ENCODE results near the gene LCN9. TPM values are rescaled to one million over a fixed set of nuclear protein-coding genes. Genes with fewer than 3 reads are reported as not detected.

LCN9 gene
- total RNA-seq, 1 donor from 2014 or later, result not detected

DNA sequence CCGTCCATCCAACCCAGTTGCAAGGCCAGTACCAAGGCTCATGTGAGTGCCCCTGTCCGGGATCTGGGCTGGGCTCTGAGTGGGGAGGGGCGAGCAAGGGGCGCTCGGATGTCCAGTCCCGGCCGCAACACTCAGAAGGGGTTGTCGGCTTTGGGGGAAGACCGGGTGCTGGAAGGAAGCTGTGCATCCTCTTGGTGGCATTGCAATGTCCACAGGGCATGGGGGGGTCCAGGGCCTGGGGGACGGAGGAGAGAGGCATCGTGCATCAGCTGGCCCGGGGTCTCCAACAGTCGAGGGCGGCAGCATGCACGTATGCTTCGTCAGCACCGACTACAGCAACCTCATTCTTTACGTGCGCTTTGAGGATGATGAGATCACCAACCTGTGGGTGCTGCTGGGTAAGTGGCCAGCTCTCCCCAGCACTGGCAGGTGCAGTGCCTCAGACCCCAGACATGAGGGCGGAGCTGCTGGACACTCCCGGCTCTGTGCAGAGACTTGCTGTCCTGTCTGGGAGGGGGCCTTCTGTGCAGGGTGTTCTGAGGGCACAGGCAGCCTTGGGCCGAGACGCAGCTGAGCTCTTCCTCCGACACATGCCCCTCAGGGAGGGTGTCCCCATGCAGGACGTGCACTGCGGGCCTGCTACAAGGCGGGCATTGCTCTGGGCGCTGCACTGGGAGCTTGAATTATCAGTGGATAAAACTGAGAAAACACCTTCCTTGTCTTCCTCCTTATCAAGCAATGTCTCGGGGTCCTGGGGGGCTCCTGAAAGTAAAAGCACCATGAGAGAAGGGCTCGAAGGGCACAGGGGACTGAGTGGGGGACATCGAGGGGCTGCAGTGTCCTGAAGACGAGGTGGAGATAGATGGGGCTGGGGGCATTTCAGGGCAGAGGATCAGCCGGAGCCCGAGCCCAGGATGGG, 46.2 kb upstream of the LCN9 start:
- Mint-ChIP-seq H3K4me1 (ENCODE audit: low read depth, unreplicated experiment) (no peaks in the 10 kb centered on the region), H3K27me3 (ENCODE audit: unreplicated experiment) (peaks cover 2% of the 10 kb centered on the region), H3K27ac (ENCODE audit: unreplicated experiment) (no peak overlapping the region), H3K9me3 (ENCODE audit: unreplicated experiment) (peaks cover 2% of the 10 kb centered on the region), H3K36me3 (ENCODE audit: unreplicated experiment) (peaks cover under 1% of the 10 kb centered on the region), H3K4me3 (ENCODE audit: unreplicated experiment) (no peak overlapping the region)
- TF ChIP-seq, protein P1, sequence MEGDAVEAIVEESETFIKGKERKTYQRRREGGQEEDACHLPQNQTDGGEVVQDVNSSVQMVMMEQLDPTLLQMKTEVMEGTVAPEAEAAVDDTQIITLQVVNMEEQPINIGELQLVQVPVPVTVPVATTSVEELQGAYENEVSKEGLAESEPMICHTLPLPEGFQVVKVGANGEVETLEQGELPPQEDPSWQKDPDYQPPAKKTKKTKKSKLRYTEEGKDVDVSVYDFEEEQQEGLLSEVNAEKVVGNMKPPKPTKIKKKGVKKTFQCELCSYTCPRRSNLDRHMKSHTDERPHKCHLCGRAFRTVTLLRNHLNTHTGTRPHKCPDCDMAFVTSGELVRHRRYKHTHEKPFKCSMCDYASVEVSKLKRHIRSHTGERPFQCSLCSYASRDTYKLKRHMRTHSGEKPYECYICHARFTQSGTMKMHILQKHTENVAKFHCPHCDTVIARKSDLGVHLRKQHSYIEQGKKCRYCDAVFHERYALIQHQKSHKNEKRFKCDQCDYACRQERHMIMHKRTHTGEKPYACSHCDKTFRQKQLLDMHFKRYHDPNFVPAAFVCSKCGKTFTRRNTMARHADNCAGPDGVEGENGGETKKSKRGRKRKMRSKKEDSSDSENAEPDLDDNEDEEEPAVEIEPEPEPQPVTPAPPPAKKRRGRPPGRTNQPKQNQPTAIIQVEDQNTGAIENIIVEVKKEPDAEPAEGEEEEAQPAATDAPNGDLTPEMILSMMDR (IDR thresholded peaks at IDR 0.05; ENCODE audit: partially characterized antibody, unreplicated experiment), result no peak
- DNase-seq, result no peak

DNA sequence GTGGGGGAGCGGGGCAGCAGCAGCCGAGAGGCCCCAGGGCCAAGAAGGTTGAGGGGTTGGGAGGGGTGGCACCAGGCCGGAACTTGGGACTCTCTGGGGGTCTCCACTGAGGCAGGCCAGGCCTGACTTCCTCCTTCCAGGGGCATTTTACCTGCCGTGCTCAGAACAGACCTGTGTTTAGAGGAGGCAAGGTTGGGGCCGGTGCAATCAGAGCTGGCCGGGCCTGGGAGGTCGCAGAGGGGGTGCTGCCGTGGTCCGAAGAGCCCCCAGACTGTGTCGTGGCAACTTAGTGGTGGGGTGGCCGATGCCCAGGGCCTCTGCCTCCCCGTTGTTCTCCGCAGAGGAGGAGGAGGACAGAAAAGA, 45.6 kb upstream of the LCN9 start:
- Mint-ChIP-seq H3K4me1 (ENCODE audit: low read depth, unreplicated experiment) (no peaks in the 10 kb centered on the region), H3K4me3 (ENCODE audit: unreplicated experiment) (no peak overlapping the region), H3K9me3 (ENCODE audit: unreplicated experiment) (no peaks in the 10 kb centered on the region), H3K27me3 (ENCODE audit: unreplicated experiment) (peaks cover 2% of the 10 kb centered on the region), H3K36me3 (ENCODE audit: unreplicated experiment) (no peaks in the 10 kb centered on the region), H3K27ac (ENCODE audit: unreplicated experiment) (no peak overlapping the region)
- DNase-seq, result no peak
- TF ChIP-seq, protein P1 (IDR thresholded peaks at IDR 0.05; ENCODE audit: partially characterized antibody, unreplicated experiment), result no peak

DNA sequence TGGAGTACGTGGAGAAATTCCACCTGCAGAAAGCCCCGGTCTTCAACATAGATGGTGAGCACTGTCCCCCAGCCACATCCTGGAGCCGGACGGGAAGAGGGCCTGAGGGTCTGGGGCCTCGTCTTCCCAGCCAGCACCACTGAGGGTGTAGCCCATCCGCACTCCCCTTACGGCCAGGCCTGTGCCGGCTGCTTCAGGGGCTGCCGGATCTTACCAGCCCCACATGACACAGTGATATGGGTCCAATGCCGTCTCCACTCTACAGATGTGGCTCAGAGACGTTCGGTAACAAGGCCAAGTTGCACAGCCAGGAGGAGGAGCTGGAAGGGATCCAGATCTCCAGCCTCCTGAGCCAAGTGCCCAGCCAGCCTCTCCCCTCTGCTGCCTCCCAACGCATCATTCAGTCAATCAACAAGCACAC, 45.1 kb upstream of the LCN9 start:
- H3K4me1 Mint-ChIP-seq (ENCODE audit: low read depth, unreplicated experiment), result no peaks in the 10 kb centered on the region
- no peak for DNase-seq
- no peaks in the 10 kb centered on the region for H3K36me3 Mint-ChIP-seq (ENCODE audit: unreplicated experiment)
- TF ChIP-seq, protein P1 (IDR thresholded peaks at IDR 0.05; ENCODE audit: partially characterized antibody, unreplicated experiment), result no peak
- H3K9me3 Mint-ChIP-seq (ENCODE audit: unreplicated experiment), result no peaks in the 10 kb centered on the region
- no peak overlapping the region for H3K27ac Mint-ChIP-seq (ENCODE audit: unreplicated experiment)
- H3K4me3 Mint-ChIP-seq (ENCODE audit: unreplicated experiment), result no peak overlapping the region
- H3K27me3 Mint-ChIP-seq (ENCODE audit: unreplicated experiment), result peaks cover 2% of the 10 kb centered on the region

DNA sequence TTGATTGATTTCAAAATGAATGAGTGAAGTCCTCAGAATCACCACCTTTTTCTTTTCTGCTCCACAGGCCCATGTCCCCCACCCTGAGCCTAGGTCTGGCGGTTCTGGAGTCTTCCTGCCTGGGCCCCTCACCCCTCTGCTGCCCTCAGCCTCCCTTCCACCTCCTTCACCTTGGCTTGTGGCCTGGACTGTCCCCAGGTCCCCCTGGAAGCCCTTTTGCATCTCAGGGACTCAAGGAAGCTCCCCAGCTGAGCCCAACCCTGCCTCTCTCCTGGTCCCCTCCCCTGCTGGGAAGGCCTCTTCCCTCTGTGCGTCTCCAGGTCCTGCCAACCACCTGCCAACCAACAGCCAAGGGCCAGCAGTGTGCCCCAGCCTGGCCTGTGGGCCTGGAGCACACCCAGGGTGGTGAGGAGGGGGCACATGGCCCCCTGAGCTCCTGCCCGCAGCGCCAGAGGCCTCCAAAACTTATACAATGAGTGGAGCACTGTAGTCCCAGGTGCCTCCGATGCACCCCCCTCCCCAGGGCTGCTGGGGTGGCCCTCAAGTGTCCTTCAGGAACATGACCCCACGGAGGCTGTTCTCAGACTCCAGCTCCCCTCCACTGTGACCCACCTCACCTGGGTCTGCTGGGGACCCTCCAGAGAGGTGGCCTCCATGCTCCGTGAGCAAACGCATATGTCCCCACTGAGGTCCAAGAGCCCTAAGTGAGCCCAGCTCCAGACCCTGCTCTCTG, 44.1 kb upstream of the LCN9 start:
- Mint-ChIP-seq H3K27me3 (ENCODE audit: unreplicated experiment) (peaks cover 2% of the 10 kb centered on the region), H3K27ac (ENCODE audit: unreplicated experiment) (no peak overlapping the region), H3K4me3 (ENCODE audit: unreplicated experiment) (no peak overlapping the region), H3K36me3 (ENCODE audit: unreplicated experiment) (no peaks in the 10 kb centered on the region), H3K4me1 (ENCODE audit: low read depth, unreplicated experiment) (no peaks in the 10 kb centered on the region), H3K9me3 (ENCODE audit: unreplicated experiment) (no peaks in the 10 kb centered on the region)
- no peak for DNase-seq
- TF ChIP-seq, protein P1 (IDR thresholded peaks at IDR 0.05; ENCODE audit: partially characterized antibody, unreplicated experiment), result no peak

DNA sequence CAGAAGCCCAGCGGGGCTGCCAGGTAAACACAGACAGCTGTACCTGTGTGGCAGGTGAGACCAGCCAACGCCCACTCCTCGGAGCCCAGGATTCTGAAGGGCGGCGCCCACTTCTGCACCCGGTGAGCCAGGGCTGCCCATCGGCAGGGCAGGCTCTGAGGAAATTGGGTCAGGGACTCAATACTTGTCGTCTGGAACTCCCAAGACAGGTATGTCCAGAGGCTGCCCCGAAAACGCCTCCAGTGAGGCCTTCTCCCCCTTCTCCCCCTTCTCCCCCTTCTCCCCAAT, 43.6 kb upstream of the LCN9 start:
- no peaks in the 10 kb centered on the region for H3K36me3 Mint-ChIP-seq (ENCODE audit: unreplicated experiment)

More for the DNA sequence above, 43.6 kb upstream of the LCN9 start:
- H3K9me3 Mint-ChIP-seq (ENCODE audit: unreplicated experiment), result no peaks in the 10 kb centered on the region
- H3K4me1 Mint-ChIP-seq (ENCODE audit: low read depth, unreplicated experiment), result no peaks in the 10 kb centered on the region
- TF ChIP-seq, protein P1 (IDR thresholded peaks at IDR 0.05; ENCODE audit: partially characterized antibody, unreplicated experiment), result no peak
- H3K27me3 Mint-ChIP-seq (ENCODE audit: unreplicated experiment), result peaks cover 2% of the 10 kb centered on the region
- H3K27ac Mint-ChIP-seq (ENCODE audit: unreplicated experiment), result no peak overlapping the region
- DNase-seq, result no peak
- H3K4me3 Mint-ChIP-seq (ENCODE audit: unreplicated experiment), result no peak overlapping the region

Data from glutamatergic neuron (in vitro differentiated cells).